GM12878 (cell line): Measurements from ENCODE around the gene CHMP3. TPM values are rescaled to one million over a fixed set of nuclear protein-coding genes. Genes with fewer than 3 reads are reported as not detected.

ENCODE experiments used
- ATAC-seq: fragments of 200-7000 bp; cut with Tn5 transposase; 3 replicates; pipeline ENCODE4 v1.9.1; 2020; ENCODE audit warnings: mild to moderate bottlenecking, moderate library complexity
- BruUV-seq: library from RNA; stranded (reverse); fragments of 400-500 nt; replicated peaks from 2 replicates; lab custom pipeline; 2021; lab: Mats Ljungman, UMichigan
- CTCF ChIA-PET: fragments of 300-600 bp; sonication (Branson Sonifier 250); formaldehyde crosslinking; extraction: SDS; loops from one replicate; lab custom pipeline; 2021; ENCODE audit warnings: inconsistent platforms; lab: Yijun Ruan, JAX
- POLR2A ChIA-PET: fragments of 350-600 bp; formaldehyde crosslinking; extraction: SDS; loops from one replicate; lab custom pipeline; 2021; ENCODE audit warnings: inconsistent platforms; lab: Charles Lee
- RAD21 ChIA-PET: fragments of 300-600 bp; sonication (Branson Sonifier 250); formaldehyde crosslinking; loops from one replicate; lab custom pipeline; 2023; ENCODE audit warnings: antibody characterized with exemption; ENCODE audit not compliant: unreplicated experiment; lab: Charles Lee
- SMC1A ChIA-PET: fragments of 300-600 bp; sonication (Branson Sonifier 250); formaldehyde crosslinking; loops from one replicate; lab custom pipeline; 2023; ENCODE audit not compliant: unreplicated experiment, uncharacterized antibody; lab: Charles Lee
- DNase-seq: peaks from one replicate; pipeline ENCODE4 v3.0.0-alpha.2; 2011; ENCODE audit warnings: low read depth, low spot score
- FAIRE-seq: peaks from 3 replicates; lab custom pipeline; 2011; peaks lifted over from hg19 to GRCh38; lab: Jason Lieb, UNC
- H2AFZ ChIP-seq: 2 replicates; pipeline ENCODE4 v1.6.0; 2011; ENCODE audit warnings: low read depth, low read length, control low read depth; ENCODE audit not compliant: control insufficient read depth
- H3K27ac ChIP-seq: 2 replicates; pipeline ENCODE4 v1.5.1; 2011; ENCODE audit warnings: control low read depth; ENCODE audit not compliant: control insufficient read depth, insufficient read depth
- H3K27me3 ChIP-seq, 2 experiments: replicated peaks in 1 of 2; 2 replicates each; pipeline versions ENCODE4 v1.6.0 to v1.6.1; 2011; ENCODE audit warnings: low read length in 1 of 2; ENCODE audit not compliant: control insufficient read depth in 2 of 2, insufficient read depth in 2 of 2
- H3K36me3 ChIP-seq, 2 experiments: 2 replicates each; pipeline ENCODE4 v1.5.1; 2011; ENCODE audit warnings: low read length in 1 of 2; ENCODE audit not compliant: control insufficient read depth in 2 of 2, insufficient read depth in 2 of 2
- H3K4me1 ChIP-seq: 2 replicates; pipeline ENCODE4 v1.6.1; 2011; ENCODE audit warnings: mild to moderate bottlenecking, low read length, moderate library complexity, mixed read lengths; ENCODE audit not compliant: control insufficient read depth, insufficient read depth
- H3K4me2 ChIP-seq: 2 replicates; pipeline ENCODE4 v1.6.0; 2011; ENCODE audit warnings: control low read depth; ENCODE audit not compliant: control insufficient read depth, insufficient read depth
- H3K4me3 ChIP-seq: fragments of 200-600 bp; sonication (generic); 2 replicates; pipeline ENCODE4 v1.5.1; 2016
- H3K79me2 ChIP-seq: 2 replicates; pipeline ENCODE4 v1.6.0; 2011; ENCODE audit warnings: low read length; ENCODE audit not compliant: control insufficient read depth, insufficient read depth
- H3K9ac ChIP-seq: 2 replicates; pipeline ENCODE4 v1.8.0; 2011; ENCODE audit warnings: low read length, control low read depth, mixed read lengths; ENCODE audit not compliant: control insufficient read depth, insufficient read depth
- H3K9me3 ChIP-seq: replicated peaks from 3 replicates; pipeline ENCODE4 v1.5.1; 2011; ENCODE audit warnings: mild to moderate bottlenecking, low read length; ENCODE audit not compliant: control insufficient read depth, insufficient read depth
- H4K20me1 ChIP-seq: 2 replicates; pipeline ENCODE4 v1.6.0; 2011; ENCODE audit not compliant: control insufficient read depth, insufficient read depth
- BACH1 ChIP-seq: fragments of 450-650 bp; IDR thresholded peaks from 2 replicates; pipeline ENCODE4 v1.6.1; 2017; ENCODE audit warnings: mild to moderate bottlenecking, borderline replicate concordance
- CBFB ChIP-seq: IDR thresholded peaks from 2 replicates; pipeline ENCODE4 v1.6.1; 2016; ENCODE audit warnings: antibody characterized with exemption, low read depth
- E2F4 ChIP-seq: IDR thresholded peaks from 2 replicates; pipeline ENCODE4 v1.6.1; 2012; ENCODE audit warnings: low read depth, low read length, improper control_type of control experiment
- EZH2 ChIP-seq: IDR thresholded peaks from 2 replicates; pipeline ENCODE4 v1.6.1; 2012; ENCODE audit warnings: low read depth, mild to moderate bottlenecking, control low read depth, inconsistent platforms, low read length, borderline replicate concordance; ENCODE audit not compliant: control insufficient read depth
- JUND ChIP-seq: IDR thresholded peaks from 2 replicates; pipeline ENCODE4 v1.6.1; 2012; ENCODE audit warnings: low read depth, mild to moderate bottlenecking, low read length, improper control_type of control experiment, moderate library complexity
- LARP7 ChIP-seq: fragments of 450-650 bp; IDR thresholded peaks from 2 replicates; pipeline ENCODE4 v1.6.1; 2017; ENCODE audit warnings: mild to moderate bottlenecking
- PKNOX1 ChIP-seq: fragments of 450-650 bp; IDR thresholded peaks from 2 replicates; pipeline ENCODE4 v1.6.1; 2016; ENCODE audit warnings: mild to moderate bottlenecking
- STAT3 ChIP-seq: IDR thresholded peaks from 2 replicates; pipeline ENCODE4 v1.6.1; 2011; ENCODE audit warnings: low read depth, low read length, improper control_type of control experiment
- SUPT20H ChIP-seq: IDR thresholded peaks from 2 replicates; pipeline ENCODE4 v1.6.1; 2011; ENCODE audit warnings: low read depth, mild to moderate bottlenecking, low read length, moderate library complexity, borderline replicate concordance; ENCODE audit not compliant: control insufficient read depth
- SUZ12 ChIP-seq: fragments of 200-600 bp; sonication (generic); IDR thresholded peaks from one replicate; pipeline ENCODE4 v1.6.1; 2018; ENCODE audit warnings: antibody characterized with exemption, mild to moderate bottlenecking; ENCODE audit not compliant: unreplicated experiment
- TAF1 ChIP-seq: IDR thresholded peaks from 2 replicates; pipeline ENCODE4 v1.6.1; 2011; ENCODE audit warnings: mild to moderate bottlenecking, low read depth, low read length, borderline replicate concordance
- ZNF24 ChIP-seq: fragments of 450-650 bp; IDR thresholded peaks from 2 replicates; pipeline ENCODE4 v1.6.1; 2017; ENCODE audit warnings: antibody characterized with exemption, mild to moderate bottlenecking
- WGBS: methylation state at CpG from one replicate; pipeline ENCODE4 v1.1.6; 2016; ENCODE audit warnings: low lambda C conversion rate; ENCODE audit not compliant: insufficient replicate concordance, insufficient coverage; ENCODE audit errors: missing lambda C conversion rate; 5-methylcytosine and 5-hydroxymethylcytosine counted together
- in situ Hi-C: fragments of 300-500 bp; cut with MboI; formaldehyde crosslinking; loops from 9 replicates; pipeline ENCODE4 v1.14.3; 2018; ENCODE audit warnings: mixed read lengths
- intact Hi-C: fragments of 100-400 bp; cut with micrococcal nuclease; formaldehyde crosslinking; loops from one replicate; pipeline ENCODE4 v1.14.2; 2022; ENCODE audit not compliant: unreplicated experiment
- polyA plus RNA-seq, 11 experiments: library from polyadenylated mRNA; depleted of rRNA in 4 of 11; unstranded in 6 of 11; stranded (reverse) in 5 of 11; fragments of >200 nt; fragmentation: Nextera tagmentation in 4 of 11; fragmentation: Illumina TruSeq in 1 of 11; extraction: Ambion mirVana in 4 of 11; extraction: Trizol in 1 of 11; gene quantifications; 1 replicate in 1 of 11; 2 replicates in 10 of 11; pipeline versions ENCODE4 v1.2.1 to v1.2.3, GENCODE V29; 2011 to 2016; ENCODE audit warnings: inconsistent platforms in 2 of 11, missing spikeins in 2 of 11, low read depth in 1 of 11
- total RNA-seq, 4 experiments: library from RNA; depleted of rRNA in 3 of 4; stranded (reverse); fragments of >200 nt in 3 of 4; fragmentation: Illumina TruSeq in 1 of 4; extraction: Trizol in 1 of 4; gene quantifications; 2 replicates each; pipeline versions ENCODE4 v1.2.1 to v1.2.3, GENCODE V29; 2013 to 2021
- TF ChIP-seq, protein P1 (sequence below): IDR thresholded peaks from 2 replicates; pipeline ENCODE4 v1.6.1; 2012; ENCODE audit warnings: low read depth, low read length, improper control_type of control experiment

Gene CHMP3
- total and polyA plus RNA-seq, 10 of the 15 experiments (the other 5 are each of a cell fraction or from before 2014, with no cell fraction given) = 22.5 to 56.8 (median 32.5) TPM

GRCh38 chr2:86499326-86499725, 63.9 kb downstream of the CHMP3 start:
- CTCF ChIA-PET = no interaction called here
- BruUV-seq = no TSS peak
- POLR2A ChIA-PET = no interaction called here

DNA sequence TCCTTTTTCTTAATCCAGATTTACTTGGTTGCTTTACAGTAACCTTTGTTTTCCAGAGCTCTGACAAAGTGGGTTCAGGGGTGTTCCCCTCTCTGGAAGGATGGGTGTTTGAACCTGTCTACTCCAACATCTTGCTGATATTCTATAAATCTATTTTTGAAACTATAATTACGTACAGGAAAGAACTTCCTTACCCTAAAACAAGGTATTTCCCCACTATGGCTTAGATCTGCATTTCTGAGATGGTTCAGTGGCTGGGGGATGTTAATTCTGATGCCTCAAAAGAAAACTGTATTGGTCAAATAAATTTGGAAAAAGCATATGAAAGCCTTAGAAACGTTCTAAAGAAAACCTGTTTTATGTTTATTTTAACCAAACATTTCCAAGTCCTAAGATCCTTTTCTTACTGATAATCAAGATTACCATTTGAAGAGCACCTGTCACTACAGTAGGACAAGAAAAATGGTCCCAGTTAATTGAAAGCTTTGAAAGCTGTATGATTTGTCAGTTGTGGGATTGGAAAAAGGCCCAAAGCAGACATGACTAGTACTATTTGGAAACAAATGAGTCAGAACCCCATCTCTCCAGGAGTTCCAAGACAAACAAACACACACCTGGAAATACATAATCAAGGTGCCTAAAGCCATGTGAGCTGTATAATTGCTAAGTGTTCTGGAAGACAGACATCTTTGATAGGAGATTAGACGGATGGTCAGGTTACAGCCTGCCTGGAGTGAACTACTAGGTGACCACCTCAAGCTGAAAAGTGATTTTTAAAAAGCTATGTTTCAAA, 64.6 kb downstream of the CHMP3 start:
- intact Hi-C loops = no loop called here
- ChIA-PET RAD21 (no interaction called here), POLR2A (interaction anchor here (0.6 kb wide), 1 partner anchor 84 kb away, joined by 3 read pairs; no protein-coding TSS in a partner anchor), SMC1A (interaction anchor here (0.5 kb wide), 1 partner anchor 1521 kb away, joined by 3 read pairs; no protein-coding TSS in a partner anchor), CTCF (no interaction called here)
- no peaks in the 10 kb centered on the region for H3K79me2 ChIP-seq
- in situ Hi-C loops = no loop called here
- no peak overlapping the region for H3K27ac ChIP-seq
- no peaks in the 10 kb centered on the region for H3K4me1 ChIP-seq
- peaks cover 0 to 34% of the 10 kb centered on the region in 2 experiments; a peak in 3 of 4 replicates for H3K36me3 ChIP-seq
- H3K27me3 ChIP-seq = no peaks in the 10 kb centered on the region
- ATAC-seq (no peak), FAIRE-seq (no peak), DNase-seq (no peak)
- 81% methylated on average over 3 of the region's 3 CpGs for WGBS
- no peak overlapping the region for H3K9ac ChIP-seq
- H3K9me3 ChIP-seq = peaks cover 22% of the 10 kb centered on the region
- no TSS peak for BruUV-seq
- H3K4me2 ChIP-seq = no peak overlapping the region
- 0 out of 2 replicates have a peak, but pooled peaks cover 2% of the 10 kb centered on the region for H4K20me1 ChIP-seq
- H3K4me3 ChIP-seq = no peak overlapping the region
- no peak overlapping the region for H2AFZ ChIP-seq
- TF ChIP-seq STAT3 = no peak
- no peak for TF ChIP-seq LARP7
- TF ChIP-seq BACH1 = no peak
- TF ChIP-seq TAF1 = no peak
- no peak for TF ChIP-seq SUZ12
- TF ChIP-seq JUND = no peak
- TF ChIP-seq SUPT20H = no peak
- no peak for TF ChIP-seq CBFB
- TF ChIP-seq PKNOX1 = no peak
- no peak for TF ChIP-seq EZH2
- TF ChIP-seq E2F4 = no peak
- no peak for TF ChIP-seq ZNF24

More at GRCh38 chr2:86499326-86499725, 63.9 kb downstream of the CHMP3 start:
- SMC1A ChIA-PET = no interaction called here
- no peaks in the 10 kb centered on the region for H3K27me3 ChIP-seq
- H3K4me1 ChIP-seq = no peaks in the 10 kb centered on the region
- WGBS = 60% methylated on average over 6 of the region's 6 CpGs
- no peak overlapping the region for H3K4me2 ChIP-seq
- in situ Hi-C loops = no loop called here
- ATAC-seq = no peak
- DNase-seq = no peak
- intact Hi-C loops = no loop called here
- no peak overlapping the region for H2AFZ ChIP-seq
- no peaks in the 10 kb centered on the region for H3K79me2 ChIP-seq
- no peak overlapping the region for H3K9ac ChIP-seq
- H3K9me3 ChIP-seq = peaks cover 22% of the 10 kb centered on the region
- H3K27ac ChIP-seq = no peak overlapping the region
- TF ChIP-seq, protein P1, sequence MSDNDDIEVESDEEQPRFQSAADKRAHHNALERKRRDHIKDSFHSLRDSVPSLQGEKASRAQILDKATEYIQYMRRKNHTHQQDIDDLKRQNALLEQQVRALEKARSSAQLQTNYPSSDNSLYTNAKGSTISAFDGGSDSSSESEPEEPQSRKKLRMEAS = no peak
- TF ChIP-seq, all 136 proteins: peak for 0
- H3K4me3 ChIP-seq = no peak overlapping the region
- RAD21 ChIA-PET = no interaction called here
- H3K36me3 ChIP-seq = peaks cover 0 to 34% of the 10 kb centered on the region in 2 experiments; a peak in 3 of 4 replicates
- H4K20me1 ChIP-seq = 0 out of 2 replicates have a peak, but pooled peaks cover 2% of the 10 kb centered on the region
- no peak for FAIRE-seq
